ENCODE results near the gene PIP4P1. TPM values are rescaled to one million over a fixed set of nuclear protein-coding genes. Genes with fewer than 3 reads are reported as not detected.

PIP4P1 gene
- total and polyA plus RNA-seq, 10 of the 15 experiments (the other 5 are each of a cell fraction or from before 2014, with no cell fraction given) = 19.1 to 47.4 (median 39.7) TPM

DNA sequence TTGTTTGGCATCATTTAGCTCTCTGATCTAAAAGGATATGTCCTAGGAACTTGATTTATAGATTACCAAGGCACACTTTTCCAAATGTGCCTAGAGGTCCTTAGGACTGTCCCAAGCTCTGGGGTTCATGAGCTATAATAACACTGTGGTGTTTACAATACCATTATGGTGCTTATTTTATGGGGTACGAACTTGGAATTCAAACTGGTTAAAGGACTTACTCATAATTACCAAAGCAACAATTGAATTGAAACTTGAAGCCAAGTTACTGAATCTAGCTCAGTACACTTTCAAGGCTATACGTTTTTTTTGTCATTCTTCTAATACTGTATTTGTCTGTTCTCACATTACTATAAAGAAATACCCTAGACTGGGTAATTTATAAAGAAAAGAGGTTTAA, 38.3 kb downstream of the PIP4P1 start:
- CTCF ChIA-PET = interaction anchor here (1.8 to 8.6 kb wide), 3 partner anchors 8 to 95 kb away, joined by 4 to 70 read pairs (median 15); partner anchors contain the start of gene PNP
- WGBS (ENCODE audit: insufficient coverage, insufficient replicate concordance, low lambda C conversion rate, missing lambda C conversion rate) = 48% methylated on average over 2 of the region's 2 CpGs
- no TSS peak for BruUV-seq (replicated peaks)

More for the DNA sequence above, 38.3 kb downstream of the PIP4P1 start:
- intact Hi-C loops (cut with micrococcal nuclease; ENCODE audit: unreplicated experiment) = no loop called here
- H3K4me2 ChIP-seq (ENCODE audit: control insufficient read depth, insufficient read depth) = no peak overlapping the region
- H3K9me3 ChIP-seq (replicated peaks; ENCODE audit: control insufficient read depth, insufficient read depth, low read length) = no peaks in the 10 kb centered on the region
- no peak overlapping the region for H3K27ac ChIP-seq (ENCODE audit: control insufficient read depth, insufficient read depth)
- no peaks in the 10 kb centered on the region for H3K36me3 ChIP-seq (ENCODE audit: control insufficient read depth in 2 of 2, insufficient read depth in 2 of 2, low read length in 1 of 2)
- H3K9ac ChIP-seq (ENCODE audit: control insufficient read depth, insufficient read depth, low read length) = no peak overlapping the region
- no peak overlapping the region for H2AFZ ChIP-seq (ENCODE audit: control insufficient read depth, low read depth, low read length)
- no peaks in the 10 kb centered on the region for H4K20me1 ChIP-seq (ENCODE audit: control insufficient read depth, insufficient read depth)
- no peaks in the 10 kb centered on the region for H3K27me3 ChIP-seq (replicated peaks in 1 of 2; ENCODE audit: control insufficient read depth in 2 of 2, insufficient read depth in 2 of 2, low read length in 1 of 2)
- ChIA-PET SMC1A (ENCODE audit: uncharacterized antibody, unreplicated experiment) (interaction anchor here (0.9 to 2.7 kb wide), 4 partner anchors 8 to 94 kb away, joined by 3 to 18 read pairs (median 4); partner anchors contain the start of gene TEP1), POLR2A (interaction anchor here (0.7 to 1.1 kb wide), 2 partner anchors 9 to 11 kb away, joined by 3 to 5 read pairs; partner anchors contain the start of gene TEP1), RAD21 (ENCODE audit: unreplicated experiment) (no interaction called here)
- no peak overlapping the region for H3K4me3 ChIP-seq
- DNase-seq (ENCODE audit: low read depth, low spot score) = no peak
- TF ChIP-seq TCF7 (IDR thresholded peaks at IDR 0.05; ENCODE audit: borderline replicate concordance) (no peak), BCL11A (IDR thresholded peaks at IDR 0.05; ENCODE audit: low read depth, low read length) (no peak), PML (IDR thresholded peaks at IDR 0.05; ENCODE audit: low read length) (no peak), EP300 (IDR thresholded peaks at IDR 0.05; ENCODE audit: borderline replicate concordance in 1 of 2, control insufficient read depth in 1 of 2, low read depth in 2 of 2, low read length in 2 of 2) (no peak), MLLT1 (IDR thresholded peaks at IDR 0.05) (no peak), SUPT20H (IDR thresholded peaks at IDR 0.05; ENCODE audit: borderline replicate concordance, control insufficient read depth, low read depth, low read length) (no peak), ZBTB11 (CRISPR knock-in tag; IDR thresholded peaks at IDR 0.05) (no peak), CBX3 (IDR thresholded peaks at IDR 0.05; ENCODE audit: borderline replicate concordance, low read depth) (no peak), SMARCA5 (IDR thresholded peaks at IDR 0.05) (no peak), NFIC (IDR thresholded peaks at IDR 0.05; ENCODE audit: low read depth, low read length) (no peak), RFX5 (IDR thresholded peaks at IDR 0.05; ENCODE audit: low read depth, low read length) (no peak)
- no peaks in the 10 kb centered on the region for H3K79me2 ChIP-seq (ENCODE audit: control insufficient read depth, insufficient read depth, low read length)
- in situ Hi-C loops (cut with MboI) = no loop called here
- no peak for FAIRE-seq
- ATAC-seq = no peak
- H3K4me1 ChIP-seq (ENCODE audit: control insufficient read depth, insufficient read depth, low read length) = peaks cover 7% of the 10 kb centered on the region
